Measurements from ENCODE around the gene ATP1A4.

ATP1A4 gene

DNA sequence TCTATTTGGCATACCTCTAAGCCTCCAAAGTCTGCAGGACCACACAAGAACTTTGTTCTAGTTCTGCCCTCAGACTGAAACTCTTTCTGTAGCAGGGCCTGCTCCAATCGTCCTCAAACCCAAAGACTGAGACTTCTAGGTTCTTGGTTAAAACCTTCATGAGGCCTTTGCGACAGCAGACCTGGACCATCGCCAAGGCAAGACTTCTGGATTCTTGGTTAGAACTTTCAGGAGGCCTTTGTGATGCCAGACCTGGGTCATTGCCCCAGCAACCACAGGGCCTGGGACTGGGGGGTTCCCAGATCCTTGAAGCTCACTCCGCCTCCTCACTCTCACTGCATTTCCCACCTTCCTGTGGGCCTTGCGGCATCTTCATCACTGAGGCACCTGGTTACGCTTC lies at the start of gene ATP1A4:
Gene ATP1A4, plus strand, starts transcription at position 301 of the 400 bp plus-strand sequence. CDS start 438 bp downstream, outside the sequence.
- TF ChIP-seq, protein P1, sequence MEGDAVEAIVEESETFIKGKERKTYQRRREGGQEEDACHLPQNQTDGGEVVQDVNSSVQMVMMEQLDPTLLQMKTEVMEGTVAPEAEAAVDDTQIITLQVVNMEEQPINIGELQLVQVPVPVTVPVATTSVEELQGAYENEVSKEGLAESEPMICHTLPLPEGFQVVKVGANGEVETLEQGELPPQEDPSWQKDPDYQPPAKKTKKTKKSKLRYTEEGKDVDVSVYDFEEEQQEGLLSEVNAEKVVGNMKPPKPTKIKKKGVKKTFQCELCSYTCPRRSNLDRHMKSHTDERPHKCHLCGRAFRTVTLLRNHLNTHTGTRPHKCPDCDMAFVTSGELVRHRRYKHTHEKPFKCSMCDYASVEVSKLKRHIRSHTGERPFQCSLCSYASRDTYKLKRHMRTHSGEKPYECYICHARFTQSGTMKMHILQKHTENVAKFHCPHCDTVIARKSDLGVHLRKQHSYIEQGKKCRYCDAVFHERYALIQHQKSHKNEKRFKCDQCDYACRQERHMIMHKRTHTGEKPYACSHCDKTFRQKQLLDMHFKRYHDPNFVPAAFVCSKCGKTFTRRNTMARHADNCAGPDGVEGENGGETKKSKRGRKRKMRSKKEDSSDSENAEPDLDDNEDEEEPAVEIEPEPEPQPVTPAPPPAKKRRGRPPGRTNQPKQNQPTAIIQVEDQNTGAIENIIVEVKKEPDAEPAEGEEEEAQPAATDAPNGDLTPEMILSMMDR (IDR thresholded peaks at IDR 0.05; ENCODE audit: low read depth, low read length): no peak
- DNase-seq (ENCODE audit: extremely low read depth, low read depth): no peak

DNA sequence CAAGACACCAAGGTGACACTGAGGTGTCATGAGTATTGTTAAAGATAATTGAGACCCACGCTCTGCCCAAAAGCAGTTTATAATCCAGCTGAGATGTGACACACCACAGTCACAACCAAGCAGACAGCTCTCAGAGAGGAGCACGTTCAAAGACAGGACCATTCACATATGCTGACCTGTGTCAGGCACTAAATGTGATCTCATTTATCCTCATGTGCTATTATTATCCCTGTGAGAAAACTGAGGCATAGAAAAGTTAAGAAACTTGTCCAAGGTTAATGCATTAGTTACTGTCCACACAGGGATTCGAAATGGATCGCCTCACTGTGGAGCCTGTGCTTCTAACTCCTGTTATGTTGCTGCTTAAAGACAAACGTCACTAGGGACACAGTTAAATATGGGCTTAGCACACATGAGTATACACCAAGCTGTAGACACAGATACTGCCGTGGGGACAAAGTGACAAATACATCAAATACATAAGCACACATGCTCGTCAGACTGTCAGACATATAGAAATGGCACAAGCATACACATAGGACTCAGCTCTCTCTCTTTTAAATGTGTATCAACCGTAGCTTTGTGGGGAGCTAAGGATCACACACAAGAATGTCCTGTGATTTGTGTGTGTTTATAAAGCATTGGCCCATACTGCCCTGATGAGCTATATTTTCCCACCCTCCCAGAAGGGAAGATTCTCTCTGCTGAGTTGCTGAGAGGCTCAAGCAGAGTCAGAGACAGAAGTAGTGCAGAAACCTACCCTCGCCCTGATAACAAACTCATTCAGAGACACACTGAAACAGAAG lies 49.5 kb upstream of the ATP1A4 start:
- DNase-seq (ENCODE audit: extremely low read depth, low read depth): no peak
- TF ChIP-seq, protein P1 (IDR thresholded peaks at IDR 0.05; ENCODE audit: low read depth, low read length): no peak

DNA sequence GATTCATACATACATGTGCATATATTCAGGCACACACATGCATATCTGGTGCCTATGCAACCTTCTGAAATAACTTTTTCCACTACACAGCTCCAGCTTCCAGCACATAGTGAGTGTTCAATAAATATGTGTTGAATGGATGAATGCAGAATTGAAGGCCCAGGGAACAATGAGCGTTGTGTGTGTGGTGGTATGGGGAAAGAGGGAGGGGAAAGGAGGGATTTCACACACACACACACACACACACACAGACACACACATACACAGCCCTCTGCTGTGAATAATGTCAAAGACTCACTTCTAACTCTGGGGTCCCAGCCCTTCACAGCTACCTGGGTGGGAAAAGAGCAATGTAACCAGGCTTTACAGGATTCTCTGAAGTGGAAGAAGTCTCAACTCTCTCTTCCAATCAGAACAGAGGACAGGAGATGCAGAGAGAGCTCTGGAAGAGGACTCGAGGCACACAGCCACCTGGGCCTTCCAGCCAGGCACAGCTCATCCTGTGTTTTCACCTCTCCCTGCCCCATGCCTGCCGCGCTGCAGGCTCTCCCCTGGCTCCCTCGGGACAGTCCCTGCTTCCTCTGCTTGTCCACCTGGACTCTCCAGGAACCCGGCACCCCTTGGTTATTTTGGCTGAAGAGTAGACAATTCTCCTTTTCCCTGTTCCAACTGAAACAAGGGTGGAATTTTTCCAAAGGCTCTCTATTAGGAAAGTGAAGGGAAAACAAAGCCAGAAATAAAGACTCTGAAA lies 47.6 kb upstream of the ATP1A4 start:
- TF ChIP-seq, protein P1 (IDR thresholded peaks at IDR 0.05; ENCODE audit: low read depth, low read length): no peak
- no peak for DNase-seq (ENCODE audit: extremely low read depth, low read depth)

DNA sequence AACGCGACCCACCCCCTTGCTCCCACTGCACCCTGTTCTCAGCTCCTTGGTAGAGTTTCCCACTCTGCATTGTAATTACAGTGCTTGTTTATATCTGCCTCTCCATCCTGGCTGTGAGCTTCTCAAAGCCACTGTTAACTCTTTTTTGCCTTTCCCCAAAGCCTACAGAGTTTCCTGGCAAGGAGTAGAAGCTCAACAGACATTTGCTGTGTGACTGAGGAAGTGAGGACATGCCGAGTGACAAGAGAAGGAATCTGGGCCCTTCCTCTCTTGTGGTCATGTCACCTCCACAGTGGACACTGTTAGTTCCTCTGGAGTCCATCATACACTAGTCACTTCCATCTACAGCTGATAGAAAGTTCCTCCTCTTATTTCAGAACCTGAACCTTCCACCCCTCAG lies 46.9 kb upstream of the ATP1A4 start:
- DNase-seq (ENCODE audit: extremely low read depth, low read depth): no peak
- TF ChIP-seq, protein P1 (IDR thresholded peaks at IDR 0.05; ENCODE audit: low read depth, low read length): no peak

DNA sequence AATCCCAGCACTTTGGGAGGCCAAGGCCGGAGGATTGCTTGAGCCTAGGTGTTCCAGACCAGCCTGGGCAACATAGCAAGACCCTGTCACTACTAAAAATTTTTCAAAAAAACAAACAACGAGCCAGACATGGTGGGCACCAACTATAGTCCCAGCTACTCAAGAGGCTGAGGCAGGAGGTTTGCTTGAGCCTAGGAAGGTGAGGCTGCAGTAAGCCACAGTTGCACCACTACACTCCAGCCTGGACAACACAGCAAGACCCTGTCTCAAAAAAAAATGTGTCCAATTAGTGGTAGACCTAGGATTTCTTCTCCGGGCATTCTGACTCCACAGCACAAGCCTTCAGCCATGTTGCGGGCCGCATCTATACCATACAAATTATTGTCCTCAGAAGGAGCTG lies 46.2 kb upstream of the ATP1A4 start:
- TF ChIP-seq, protein P1 (IDR thresholded peaks at IDR 0.05; ENCODE audit: low read depth, low read length): no peak
- no peak for DNase-seq (ENCODE audit: extremely low read depth, low read depth)

DNA sequence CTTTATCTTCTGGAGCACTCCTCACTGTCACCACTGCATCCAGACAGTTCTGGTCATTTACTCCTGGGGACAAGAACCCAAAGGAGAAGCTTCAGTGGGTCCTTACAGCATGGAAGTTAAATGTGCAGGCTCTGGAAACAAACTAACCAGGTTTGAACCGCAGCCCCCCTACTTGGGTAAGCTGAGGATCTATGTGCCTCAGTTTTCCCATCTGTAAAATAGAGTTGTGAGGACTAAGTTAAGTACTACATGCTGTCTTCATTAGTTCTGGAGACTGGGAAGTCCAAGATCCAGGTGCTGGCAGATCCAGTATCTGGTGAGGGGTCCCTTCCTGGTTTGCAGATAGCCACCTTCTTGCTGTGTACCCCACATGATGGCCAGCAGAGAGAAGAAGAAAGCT lies 43.9 kb upstream of the ATP1A4 start:
- no peak for DNase-seq (ENCODE audit: extremely low read depth, low read depth)
- TF ChIP-seq, protein P1 (IDR thresholded peaks at IDR 0.05; ENCODE audit: low read depth, low read length): no peak
